ENCODE measurements around the gene NANOG. TPM values are rescaled to one million over a fixed set of nuclear protein-coding genes. Genes with fewer than 3 reads are reported as not detected.
"Not testable (repeated sequence)": the region's sequence is repeated elsewhere in the genome, so short reads cannot be mapped to it uniquely, and the experiment has no call there.

The NANOG gene
- total RNA-seq, 1 donor from 2014 or later: 0.05 TPM

- TF ChIP-seq CTCF (conservative IDR thresholded peaks at IDR 0.05): no peak
- Mint-ChIP-seq H3K27me3 (ENCODE audit: low read depth) (no peaks in the 10 kb centered on the region), H3K36me3 (ENCODE audit: low read depth) (no peaks in the 10 kb centered on the region), H3K27ac (ENCODE audit: unreplicated experiment) (no peak overlapping the region), H3K4me1 (peaks cover 6% of the 10 kb centered on the region), H3K4me3 (no peak overlapping the region), H3K9me3 (no peaks in the 10 kb centered on the region)
- DNase-seq (ENCODE audit: low read depth, low spot score): no peak
Observed at GRCh38 chr12:7756993-7757392, 32.2 kb upstream of the NANOG start.

- DNase-seq (ENCODE audit: low read depth, low spot score): no peak
- H3K9me3 Mint-ChIP-seq: no peaks in the 10 kb centered on the region
- TF ChIP-seq CTCF (conservative IDR thresholded peaks at IDR 0.05): no peak
- peaks cover 6% of the 10 kb centered on the region for H3K4me1 Mint-ChIP-seq
- H3K36me3 Mint-ChIP-seq (ENCODE audit: low read depth): no peaks in the 10 kb centered on the region
- no peak overlapping the region for H3K27ac Mint-ChIP-seq (ENCODE audit: unreplicated experiment)
- H3K27me3 Mint-ChIP-seq (ENCODE audit: low read depth): no peaks in the 10 kb centered on the region
- H3K4me3 Mint-ChIP-seq: no peak overlapping the region
Observed at GRCh38 chr12:7758766-7759140, 30.4 kb upstream of the NANOG start.

GRCh38 chr12:7769999-7770398, 19.2 kb upstream of the NANOG start:
- peaks cover 14% of the 10 kb centered on the region for H3K4me1 Mint-ChIP-seq
- no peaks in the 10 kb centered on the region for H3K9me3 Mint-ChIP-seq
- H3K36me3 Mint-ChIP-seq (ENCODE audit: low read depth): peaks cover 2% of the 10 kb centered on the region
- no peak for TF ChIP-seq CTCF (conservative IDR thresholded peaks at IDR 0.05)
- H3K27ac Mint-ChIP-seq (ENCODE audit: unreplicated experiment): no peak overlapping the region
- DNase-seq (ENCODE audit: low read depth, low spot score): no peak
- H3K27me3 Mint-ChIP-seq (ENCODE audit: low read depth): no peaks in the 10 kb centered on the region
- no peak overlapping the region for H3K4me3 Mint-ChIP-seq

GRCh38 chr12:7781274-7781673, 7.9 kb upstream of the NANOG start:
- Mint-ChIP-seq H3K4me3 (no peak overlapping the region), H3K27me3 (ENCODE audit: low read depth) (no peaks in the 10 kb centered on the region), H3K4me1 (peaks cover 12% of the 10 kb centered on the region), H3K9me3 (peaks cover 3% of the 10 kb centered on the region), H3K36me3 (ENCODE audit: low read depth) (no peaks in the 10 kb centered on the region), H3K27ac (ENCODE audit: unreplicated experiment) (no peak overlapping the region)
- no peak for DNase-seq (ENCODE audit: low read depth, low spot score)
- no peak for TF ChIP-seq CTCF (conservative IDR thresholded peaks at IDR 0.05)

- no peak for DNase-seq (ENCODE audit: low read depth, low spot score)
- H3K9me3 Mint-ChIP-seq: peaks cover 3% of the 10 kb centered on the region
- no peak for TF ChIP-seq CTCF (conservative IDR thresholded peaks at IDR 0.05)
Observed at GRCh38 chr12:7782055-7782454, 7.1 kb upstream of the NANOG start.

GRCh38 chr12:7783433-7783832, 5.8 kb upstream of the NANOG start:
- H3K9me3 Mint-ChIP-seq; DNase-seq (ENCODE audit: low read depth, low spot score); H3K36me3 Mint-ChIP-seq (ENCODE audit: low read depth); H3K4me3 Mint-ChIP-seq; H3K27ac Mint-ChIP-seq (ENCODE audit: unreplicated experiment): not testable (repeated sequence)
- H3K27me3 Mint-ChIP-seq (ENCODE audit: low read depth): peaks cover 18% of the 10 kb centered on the region
- H3K4me1 Mint-ChIP-seq: peaks cover 26% of the 10 kb centered on the region

More at GRCh38 chr12:7782055-7782454, 7.1 kb upstream of the NANOG start:
- Mint-ChIP-seq H3K4me1 (peaks cover 16% of the 10 kb centered on the region), H3K4me3 (no peak overlapping the region), H3K27ac (ENCODE audit: unreplicated experiment) (no peak overlapping the region), H3K27me3 (ENCODE audit: low read depth) (peaks cover 4% of the 10 kb centered on the region), H3K36me3 (ENCODE audit: low read depth) (no peaks in the 10 kb centered on the region)
